ENCODE results near the gene KLHDC10. TPM values are rescaled to one million over a fixed set of nuclear protein-coding genes. Genes with fewer than 3 reads are reported as not detected.

Gene KLHDC10
- total and polyA plus RNA-seq, 2 of the 13 experiments (the other 11 are each of a cell fraction or from before 2014, with no cell fraction given), result 11.9 to 21.6 TPM

DNA sequence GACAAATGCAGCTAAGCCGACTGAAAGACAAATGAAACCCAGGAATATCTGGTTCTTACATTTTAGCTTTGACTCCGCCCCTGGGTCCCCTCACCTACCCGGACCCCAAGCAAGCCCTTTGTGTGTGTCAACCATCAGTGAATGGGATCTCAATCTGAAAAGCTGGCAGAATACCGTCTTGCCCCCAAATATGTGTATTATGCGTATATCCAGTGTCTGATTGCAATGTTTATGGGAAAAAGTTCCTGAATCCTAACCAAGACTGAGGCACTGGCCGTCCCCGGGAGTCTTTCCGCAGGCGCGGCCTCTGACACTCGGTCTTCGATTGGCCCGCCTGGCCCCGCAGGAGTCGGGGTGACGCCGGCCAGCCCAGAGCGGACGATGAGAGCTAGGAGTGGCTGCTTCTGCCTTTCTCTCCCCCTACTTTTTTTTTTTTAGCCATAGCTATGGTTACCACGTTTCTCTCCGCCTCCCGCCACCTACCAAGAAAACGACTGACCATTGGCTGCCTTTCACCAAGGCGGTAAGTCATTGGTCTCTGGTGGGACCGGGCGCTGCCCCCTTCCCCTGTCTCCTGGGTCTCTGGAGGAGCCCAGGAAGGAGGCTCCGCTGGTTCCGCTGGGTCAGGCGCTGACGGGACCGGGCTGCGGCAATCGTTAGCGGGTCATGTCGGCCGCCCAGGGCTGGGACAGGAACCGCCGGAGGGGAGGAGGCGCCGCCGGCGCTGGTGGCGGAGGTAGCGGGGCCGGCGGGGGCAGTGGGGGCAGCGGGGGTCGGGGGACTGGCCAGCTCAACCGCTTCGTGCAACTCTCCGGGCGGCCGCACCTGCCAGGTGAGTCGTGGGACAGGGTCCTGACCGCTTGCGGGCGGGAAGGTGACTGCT is at the start of gene KLHDC10 (continued):
- TF ChIP-seq ZNF639 (CRISPR knock-in tag; conservative IDR thresholded peaks at IDR 0.05), result 0 out of 2 replicates have a peak, but pooled peaks have one; percentile 52
- TF ChIP-seq CEBPG (CRISPR knock-in tag; IDR thresholded peaks at IDR 0.05), result no peak; the same call in 1 of the 2 replicates
- no peak for TF ChIP-seq BRD4 (CRISPR knock-in tag; IDR thresholded peaks at IDR 0.05)
- TF ChIP-seq ZBTB26 (CRISPR knock-in tag; IDR thresholded peaks at IDR 0.05; ENCODE audit: borderline replicate concordance), result no peak
- no peak for TF ChIP-seq HES4 (CRISPR knock-in tag; IDR thresholded peaks at IDR 0.05; ENCODE audit: borderline replicate concordance)
- TF ChIP-seq ZNF512B (CRISPR knock-in tag; IDR thresholded peaks at IDR 0.05; ENCODE audit: borderline replicate concordance), result 0 out of 2 replicates have a peak, but pooled peaks have one; percentile 27
- peak; percentile 74 for TF ChIP-seq ELF1 (CRISPR knock-in tag; IDR thresholded peaks at IDR 0.05)
- TF ChIP-seq IKZF1 (IDR thresholded peaks at IDR 0.05), result no peak
- TF ChIP-seq ZNF414 (CRISPR knock-in tag; IDR thresholded peaks at IDR 0.05), result 0 out of 2 replicates have a peak, but pooled peaks have one; percentile 30
- TF ChIP-seq FOXP1 (IDR thresholded peaks at IDR 0.05), result no peak
- no peak; the same call in 1 of the 2 replicates for TF ChIP-seq FOXP1 (CRISPR knock-in tag; IDR thresholded peaks at IDR 0.05)
- TF ChIP-seq TRIM24 (CRISPR knock-in tag; IDR thresholded peaks at IDR 0.05), result no peak
- 0 out of 2 replicates have a peak, but pooled peaks have one; percentile 61 for TF ChIP-seq KDM3A (CRISPR knock-in tag; IDR thresholded peaks at IDR 0.05; ENCODE audit: low read depth)
- TF ChIP-seq, protein P1, sequence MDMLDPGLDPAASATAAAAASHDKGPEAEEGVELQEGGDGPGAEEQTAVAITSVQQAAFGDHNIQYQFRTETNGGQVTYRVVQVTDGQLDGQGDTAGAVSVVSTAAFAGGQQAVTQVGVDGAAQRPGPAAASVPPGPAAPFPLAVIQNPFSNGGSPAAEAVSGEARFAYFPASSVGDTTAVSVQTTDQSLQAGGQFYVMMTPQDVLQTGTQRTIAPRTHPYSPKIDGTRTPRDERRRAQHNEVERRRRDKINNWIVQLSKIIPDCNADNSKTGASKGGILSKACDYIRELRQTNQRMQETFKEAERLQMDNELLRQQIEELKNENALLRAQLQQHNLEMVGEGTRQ (IDR thresholded peaks at IDR 0.05; ENCODE audit: low read depth, low read length), result no peak
- TF ChIP-seq, protein P1 (CRISPR knock-in tag; IDR thresholded peaks at IDR 0.05; ENCODE audit: borderline replicate concordance), result no peak
- TF ChIP-seq AHR (CRISPR knock-in tag; IDR thresholded peaks at IDR 0.05), result peak; percentile 63; the same call in 1 of the 2 replicates
- TF ChIP-seq, protein P2, sequence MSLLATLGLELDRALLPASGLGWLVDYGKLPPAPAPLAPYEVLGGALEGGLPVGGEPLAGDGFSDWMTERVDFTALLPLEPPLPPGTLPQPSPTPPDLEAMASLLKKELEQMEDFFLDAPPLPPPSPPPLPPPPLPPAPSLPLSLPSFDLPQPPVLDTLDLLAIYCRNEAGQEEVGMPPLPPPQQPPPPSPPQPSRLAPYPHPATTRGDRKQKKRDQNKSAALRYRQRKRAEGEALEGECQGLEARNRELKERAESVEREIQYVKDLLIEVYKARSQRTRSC (CRISPR knock-in tag; IDR thresholded peaks at IDR 0.05; ENCODE audit: low read depth), result no peak
- no peak for TF ChIP-seq TCF7L2 (IDR thresholded peaks at IDR 0.05; ENCODE audit: low read depth, low read length)
- no peak for TF ChIP-seq CHD4 (IDR thresholded peaks at IDR 0.05; ENCODE audit: borderline replicate concordance, low read length)
- TF ChIP-seq TFAP4 (IDR thresholded peaks at IDR 0.05; ENCODE audit: borderline replicate concordance, low read depth), result peak; percentile 67
